K562 treated with DMSO at 1 percent for 48 hours (cell line): ENCODE measurements around the gene MEPE. TPM values are rescaled to one million over a fixed set of nuclear protein-coding genes. Genes with fewer than 3 reads are reported as not detected.

Experiments used
- total RNA-seq: library from RNA; unstranded; fragments of 300-600 nt; gene quantifications from 2 replicates; pipeline ENCODE4 v1.2.3, GENCODE V29; 2022; ENCODE audit warnings: low replicate concordance; ENCODE audit errors: extremely low read depth

The MEPE gene, protein sequence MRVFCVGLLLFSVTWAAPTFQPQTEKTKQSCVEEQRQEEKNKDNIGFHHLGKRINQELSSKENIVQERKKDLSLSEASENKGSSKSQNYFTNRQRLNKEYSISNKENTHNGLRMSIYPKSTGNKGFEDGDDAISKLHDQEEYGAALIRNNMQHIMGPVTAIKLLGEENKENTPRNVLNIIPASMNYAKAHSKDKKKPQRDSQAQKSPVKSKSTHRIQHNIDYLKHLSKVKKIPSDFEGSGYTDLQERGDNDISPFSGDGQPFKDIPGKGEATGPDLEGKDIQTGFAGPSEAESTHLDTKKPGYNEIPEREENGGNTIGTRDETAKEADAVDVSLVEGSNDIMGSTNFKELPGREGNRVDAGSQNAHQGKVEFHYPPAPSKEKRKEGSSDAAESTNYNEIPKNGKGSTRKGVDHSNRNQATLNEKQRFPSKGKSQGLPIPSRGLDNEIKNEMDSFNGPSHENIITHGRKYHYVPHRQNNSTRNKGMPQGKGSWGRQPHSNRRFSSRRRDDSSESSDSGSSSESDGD
- not detected in 2 replicates for total RNA-seq

DNA sequence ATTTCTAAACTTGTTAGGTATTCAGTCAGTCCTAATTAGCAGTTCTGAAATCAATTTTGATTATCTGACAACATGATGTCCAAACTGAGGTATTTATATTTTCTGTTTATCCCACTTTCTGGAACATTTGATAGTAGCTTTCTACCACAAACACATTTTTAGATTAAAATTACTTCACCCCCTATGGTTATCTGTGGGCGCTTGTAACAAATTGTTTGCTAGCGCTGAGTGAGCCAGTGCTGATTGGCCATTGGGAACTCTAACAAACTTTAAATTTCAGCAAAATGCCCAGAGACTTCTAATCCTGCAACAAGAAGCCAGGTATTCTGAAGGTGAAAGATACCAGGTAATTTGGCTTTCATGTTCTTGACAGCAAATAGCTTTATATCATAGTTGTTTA lies at the start of gene MEPE:
Gene MEPE, plus strand, starts transcription at position 301 of the 400 bp plus-strand sequence. CDS start 1,746 bp downstream, outside the sequence.

DNA sequence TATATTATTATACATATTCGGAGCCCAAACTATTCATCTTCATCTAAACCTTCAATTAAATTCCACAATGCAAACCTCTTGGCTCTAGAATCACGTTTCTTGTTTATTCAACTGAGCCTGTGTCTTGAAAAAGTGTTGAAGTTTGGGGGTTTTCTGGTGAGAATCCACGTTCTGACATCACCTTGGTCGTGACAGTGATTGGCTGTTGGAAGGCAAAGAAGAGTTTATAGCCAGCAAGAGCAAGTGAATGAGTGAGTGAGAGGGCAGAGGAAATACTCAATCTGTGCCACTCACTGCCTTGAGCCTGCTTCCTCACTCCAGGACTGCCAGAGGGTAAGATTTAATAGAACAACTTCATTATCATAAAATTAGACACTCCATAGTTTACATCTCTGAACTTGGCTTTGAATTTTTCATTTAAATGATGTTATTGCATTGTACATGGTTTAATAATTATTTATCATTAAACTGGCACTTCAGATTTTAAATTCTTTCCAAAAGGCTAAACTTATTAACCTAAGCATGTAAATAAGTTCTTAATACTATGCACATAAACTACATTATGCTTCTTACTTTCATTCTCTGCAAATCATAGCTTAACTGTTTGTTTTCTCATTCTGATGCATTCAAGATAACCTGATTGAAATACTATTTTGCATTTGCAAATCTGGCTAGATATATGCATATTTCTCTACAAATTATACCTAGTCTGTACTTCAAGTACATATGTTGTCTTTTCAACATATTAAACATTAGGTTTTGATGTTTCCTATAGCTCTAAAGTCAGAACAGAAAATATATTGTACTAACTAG lies 33.3 kb upstream of the MEPE start, which contains the start of gene IBSP:
Gene IBSP, plus strand, starts transcription at position 254 of the 813 bp plus-strand sequence. CDS start 2,808 bp downstream, outside the sequence.

Other genes starting within 250 kb of the MEPE start
- not detected in 2 replicates for gene DSPP, start 224.4 kb upstream of the MEPE start, total RNA-seq
- not detected in 2 replicates for gene DMP1, start 182.7 kb upstream of the MEPE start, total RNA-seq
- not detected in 2 replicates for gene IBSP, start 33.4 kb upstream of the MEPE start, total RNA-seq
- not detected in 2 replicates for gene SPP1, start 142.7 kb downstream of the MEPE start, total RNA-seq
- not detected in 2 replicates for gene PKD2, start 174.7 kb downstream of the MEPE start, total RNA-seq